Activated CD8-positive, alpha-beta memory T cell treated with anti-CD3 and anti-CD28 coated beads, Interleukin-2, amount 50 U/mL, for 1 hour (primary cell): Measurements from ENCODE around the gene LRRC47.
A peak's percentile ranks its signal among the peaks of the same experiment; 100 is the strongest.
"Not testable (repeated sequence)": the region's sequence is repeated elsewhere in the genome, so short reads cannot be mapped to it uniquely, and the experiment has no call there.

Experiments
- DNase-seq: peaks from one replicate; pipeline ENCODE4 v3.0.0-alpha.2; 2020; ENCODE audit errors: extremely low read depth

Gene LRRC47

GRCh38 chr1:3772027-3772714 is 24.1 kb downstream of the LRRC47 start:
- peak; percentile 62 for DNase-seq

GRCh38 chr1:3771108-3772026 is 24.9 kb downstream of the LRRC47 start:
- DNase-seq, result no peak

- DNase-seq, result no peak
These were observed 26.1 kb downstream of the LRRC47 start for GRCh38 chr1:3770047-3770765.

- DNase-seq, result no peak
These were observed 27.4 kb downstream of the LRRC47 start for GRCh38 chr1:3768811-3769390.

- DNase-seq, result no peak
These were observed 28.9 kb downstream of the LRRC47 start for GRCh38 chr1:3767328-3767925.

- DNase-seq, result no peak
These were observed 32.8 kb downstream of the LRRC47 start for GRCh38 chr1:3763351-3764125.

GRCh38 chr1:3762873-3763228 is 33.4 kb downstream of the LRRC47 start:
- DNase-seq, result no peak

- no peak for DNase-seq
These were observed 34.0 kb downstream of the LRRC47 start for GRCh38 chr1:3762151-3762872.

- DNase-seq, result no peak
These were observed 34.8 kb downstream of the LRRC47 start for GRCh38 chr1:3761296-3762010.

GRCh38 chr1:3759796-3760195 is 36.5 kb downstream of the LRRC47 start:
- DNase-seq, result no peak

GRCh38 chr1:3759164-3759563 is 37.1 kb downstream of the LRRC47 start:
- DNase-seq, result no peak

- DNase-seq, result no peak
These were observed 39.9 kb downstream of the LRRC47 start for GRCh38 chr1:3756394-3756793.

GRCh38 chr1:3753656-3754454 is 42.4 kb downstream of the LRRC47 start:
- no peak for DNase-seq

- DNase-seq, result no peak
These were observed 43.8 kb downstream of the LRRC47 start, which contains the start of gene CCDC27 for GRCh38 chr1:3752400-3752945. Gene CCDC27, plus strand, starts transcription at chr1:3752450. Its CDS starts 32 bp downstream, at chr1:3752482.

- no peak for DNase-seq
These were observed 45.6 kb downstream of the LRRC47 start for GRCh38 chr1:3750741-3751140.

- DNase-seq, result no peak
These were observed 46.8 kb downstream of the LRRC47 start for GRCh38 chr1:3749512-3749911.

- DNase-seq, result not testable (repeated sequence)
These were observed 47.9 kb downstream of the LRRC47 start for GRCh38 chr1:3748316-3748900.

- DNase-seq, result no peak
These were observed 48.4 kb downstream of the LRRC47 start for GRCh38 chr1:3747903-3748302.
